ENCODE results near the gene NR3C1. TPM values are rescaled to one million over a fixed set of nuclear protein-coding genes. Genes with fewer than 3 reads are reported as not detected.

NR3C1 gene
- total RNA-seq, 1 experiment from 2014 or later, result 16.0 TPM

GRCh38 chr5:143397302-143398052, 6.0 kb downstream of the NR3C1 start:
- DNase-seq (ENCODE audit: low read depth, low spot score) (no peak), ATAC-seq (no peak)
- Histone ChIP-seq H3K4me2 (ENCODE audit: low read length) (no peak overlapping the region), H3K79me2 (ENCODE audit: insufficient read depth, low read length) (peaks cover 71% of the 10 kb centered on the region; the same call in 1 of the 2 replicates), H3K27ac (ENCODE audit: low read depth, low read length) (no peak overlapping the region), H3K27me3 (ENCODE audit: insufficient read depth, low read length) (no peaks in the 10 kb centered on the region), H3K36me3 (ENCODE audit: control insufficient read depth in 1 of 2, insufficient read depth in 2 of 2, low read length in 2 of 2) (peaks cover 0 to 6% of the 10 kb centered on the region in 2 experiments; a peak in 1 of 4 replicates), H3K9me3 (ENCODE audit: control insufficient read depth in 1 of 2, insufficient read depth in 1 of 2, low read depth in 1 of 2, low read length in 2 of 2) (no peaks in the 10 kb centered on the region), H3K9me2 (ENCODE audit: insufficient read depth) (no peaks in the 10 kb centered on the region), H2AFZ (ENCODE audit: low read depth, low read length, poor library complexity, severe bottlenecking) (no peak overlapping the region), H3K4me1 (ENCODE audit: control insufficient read depth in 1 of 2, insufficient read depth in 2 of 2, low read length in 2 of 2) (peaks cover 4 to 8% of the 10 kb centered on the region in 2 experiments; a peak in 3 of 4 replicates), H3K4me3 (replicated peaks in 1 of 2; ENCODE audit: low read depth in 1 of 2, low read length in 2 of 2) (no peak overlapping the region), H3K9ac (ENCODE audit: low read length) (no peak overlapping the region), H4K20me1 (ENCODE audit: insufficient read depth) (no peaks in the 10 kb centered on the region)
- ChIA-PET POLR2A (no interaction called here), RAD21 (ENCODE audit: low non-redundant PET in 1 of 2, low total read pairs in 2 of 2, uncharacterized antibody in 2 of 2, unreplicated experiment in 2 of 2) (no interaction called here), CTCF (no interaction called here)
- no TSS peak for BruUV-seq (replicated peaks)
- TF ChIP-seq SIN3A (IDR thresholded peaks at IDR 0.05; ENCODE audit: low read depth) (no peak), MAX (IDR thresholded peaks at IDR 0.05) (no peak), SP1 (IDR thresholded peaks at IDR 0.05; ENCODE audit: low read depth) (no peak), EZH2 (IDR thresholded peaks at IDR 0.05) (no peak), CBX3 (IDR thresholded peaks at IDR 0.05; ENCODE audit: low read depth) (no peak), REST (IDR thresholded peaks at IDR 0.05; ENCODE audit: low read depth) (no peak), ELF1 (IDR thresholded peaks at IDR 0.05; ENCODE audit: borderline replicate concordance, low read depth) (no peak), POLR2AphosphoS5 (IDR thresholded peaks at IDR 0.05; ENCODE audit: low read depth, low read length) (no peak), ZFX (IDR thresholded peaks at IDR 0.05) (no peak), CEBPB (IDR thresholded peaks at IDR 0.05; ENCODE audit: low read depth) (no peak)
- intact Hi-C loops (cut with micrococcal nuclease), result no loop called here

Data from HCT116 (cell line).